Measurements from ENCODE around the gene PIM1. TPM values are rescaled to one million over a fixed set of nuclear protein-coding genes. Genes with fewer than 3 reads are reported as not detected.

The PIM1 gene
- total RNA-seq, 2 experiments from 2014 or later = 24.7 to 31.4 TPM

GRCh38 chr6:37221585-37222124 lies 51.7 kb downstream of the PIM1 start:
- TF ChIP-seq EZH2phosphoT487 (IDR thresholded peaks at IDR 0.05; ENCODE audit: borderline replicate concordance, low read depth, low read length) = no peak
- TF ChIP-seq, protein P1, sequence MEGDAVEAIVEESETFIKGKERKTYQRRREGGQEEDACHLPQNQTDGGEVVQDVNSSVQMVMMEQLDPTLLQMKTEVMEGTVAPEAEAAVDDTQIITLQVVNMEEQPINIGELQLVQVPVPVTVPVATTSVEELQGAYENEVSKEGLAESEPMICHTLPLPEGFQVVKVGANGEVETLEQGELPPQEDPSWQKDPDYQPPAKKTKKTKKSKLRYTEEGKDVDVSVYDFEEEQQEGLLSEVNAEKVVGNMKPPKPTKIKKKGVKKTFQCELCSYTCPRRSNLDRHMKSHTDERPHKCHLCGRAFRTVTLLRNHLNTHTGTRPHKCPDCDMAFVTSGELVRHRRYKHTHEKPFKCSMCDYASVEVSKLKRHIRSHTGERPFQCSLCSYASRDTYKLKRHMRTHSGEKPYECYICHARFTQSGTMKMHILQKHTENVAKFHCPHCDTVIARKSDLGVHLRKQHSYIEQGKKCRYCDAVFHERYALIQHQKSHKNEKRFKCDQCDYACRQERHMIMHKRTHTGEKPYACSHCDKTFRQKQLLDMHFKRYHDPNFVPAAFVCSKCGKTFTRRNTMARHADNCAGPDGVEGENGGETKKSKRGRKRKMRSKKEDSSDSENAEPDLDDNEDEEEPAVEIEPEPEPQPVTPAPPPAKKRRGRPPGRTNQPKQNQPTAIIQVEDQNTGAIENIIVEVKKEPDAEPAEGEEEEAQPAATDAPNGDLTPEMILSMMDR (conservative IDR thresholded peaks at IDR 0.05; ENCODE audit: low read length) = no peak
- Histone ChIP-seq H3K9me3 (ENCODE audit: low read length) (no peaks in the 10 kb centered on the region), H3K4me2 (ENCODE audit: low read length) (peak overlapping the region; percentile 84), H3K27ac (ENCODE audit: low read depth, low read length, poor library complexity, severe bottlenecking) (no peak overlapping the region), H4K20me1 (ENCODE audit: insufficient read depth, low read length) (no peaks in the 10 kb centered on the region), H3K4me3 (ENCODE audit: low read depth, low read length, poor library complexity, severe bottlenecking) (peak overlapping the region; percentile 68), H3K36me3 (ENCODE audit: insufficient read depth, low read length) (no peaks in the 10 kb centered on the region), H3K4me1 (ENCODE audit: insufficient read depth, low read length, poor library complexity, severe bottlenecking) (peaks cover 8% of the 10 kb centered on the region), H2AFZ (ENCODE audit: low read length) (peak overlapping the region; percentile 92), H3K79me2 (ENCODE audit: insufficient read depth, low read depth, low read length) (no peaks in the 10 kb centered on the region), H3K9me2 (ENCODE audit: insufficient read depth, low read length) (no peaks in the 10 kb centered on the region)
- intact Hi-C loops (cut with micrococcal nuclease; ENCODE audit: unreplicated experiment) = no loop called here
- ChIA-PET POLR2A (interaction anchor here (0.6 to 1.1 kb wide), 3 partner anchors 9 to 29 kb away, joined by 3 to 5 read pairs (median 3); no protein-coding TSS in a partner anchor), CTCF (ENCODE audit: unreplicated experiment) (no interaction called here)
- no TSS peak for BruUV-seq (replicated peaks)
- no peak for DNase-seq (ENCODE audit: low spot score)

GRCh38 chr6:37222125-37222967 lies 52.4 kb downstream of the PIM1 start:
- peak overlapping the region; percentile 84 for H3K4me2 ChIP-seq (ENCODE audit: low read length)
- no peak overlapping the region for H3K27ac ChIP-seq (ENCODE audit: low read depth, low read length, poor library complexity, severe bottlenecking)
- intact Hi-C loops (cut with micrococcal nuclease; ENCODE audit: unreplicated experiment) = no loop called here
- no peaks in the 10 kb centered on the region for H3K9me2 ChIP-seq (ENCODE audit: insufficient read depth, low read length)
- DNase-seq (ENCODE audit: low spot score) = peak; percentile 79
- H3K4me3 ChIP-seq (ENCODE audit: low read depth, low read length, poor library complexity, severe bottlenecking) = peak overlapping the region; percentile 68
- H2AFZ ChIP-seq (ENCODE audit: low read length) = peak overlapping the region; percentile 92
- H3K36me3 ChIP-seq (ENCODE audit: insufficient read depth, low read length) = no peaks in the 10 kb centered on the region
- ChIA-PET POLR2A (interaction anchor here (0.6 to 1.3 kb wide), 4 partner anchors 10 to 280 kb away, joined by 3 to 5 read pairs (median 3); partner anchors contain the start of genes TBC1D22B and TMEM217), CTCF (ENCODE audit: unreplicated experiment) (no interaction called here)
- no TSS peak for BruUV-seq (replicated peaks)
- TF ChIP-seq, protein P1 (conservative IDR thresholded peaks at IDR 0.05; ENCODE audit: low read length) = no peak
- no peak for TF ChIP-seq EZH2phosphoT487 (IDR thresholded peaks at IDR 0.05; ENCODE audit: borderline replicate concordance, low read depth, low read length)
- H4K20me1 ChIP-seq (ENCODE audit: insufficient read depth, low read length) = no peaks in the 10 kb centered on the region
- H3K9me3 ChIP-seq (ENCODE audit: low read length) = no peaks in the 10 kb centered on the region
- peaks cover 8% of the 10 kb centered on the region for H3K4me1 ChIP-seq (ENCODE audit: insufficient read depth, low read length, poor library complexity, severe bottlenecking)
- H3K79me2 ChIP-seq (ENCODE audit: insufficient read depth, low read depth, low read length) = no peaks in the 10 kb centered on the region
